OCI-LY1 (cell line): ENCODE data around the gene URAD.

Experiments used
- CTCF ChIP-seq: fragments of 200-600 bp; sonication (generic), shearing (Covaris generic); IDR thresholded peaks from 2 replicates; pipeline ENCODE4 v1.5.1; 2017; ENCODE audit warnings: mild to moderate bottlenecking, antibody characterized with exemption, low read length, moderate library complexity, mixed read lengths
- EZH2 ChIP-seq: fragments of 200-600 bp; sonication (generic), shearing (Covaris generic); IDR thresholded peaks from 2 replicates; pipeline ENCODE4 v1.8.0; 2017; ENCODE audit warnings: borderline replicate concordance, mixed run types, mild to moderate bottlenecking, antibody characterized with exemption, low read length, moderate library complexity, mixed read lengths

- no peak for TF ChIP-seq CTCF
- TF ChIP-seq EZH2 = no peak
Measured at GRCh38 chr13:27978301-27978968, 10.1 kb downstream of the URAD start.
